Right renal cortex interstitium (tissue), 3 donors: Measurements from ENCODE around the gene SGTA. TPM values are rescaled to one million over a fixed set of nuclear protein-coding genes. Genes with fewer than 3 reads are reported as not detected.
A peak's percentile ranks its signal among the peaks of the same experiment; 100 is the strongest.
"Not testable (repeated sequence)": the region's sequence is repeated elsewhere in the genome, so short reads cannot be mapped to it uniquely, and the experiment has no call there.

Experiments used
- DNase-seq, 3 donors: peaks; one replicate each; pipeline ENCODE4 v3.0.0-alpha.2; 2013; ENCODE audit warnings: low read depth in 3 of 3, low spot score in 2 of 3
- polyA plus RNA-seq, 3 donors: library from polyadenylated mRNA; unstranded; fragments of 120-200 nt; gene quantifications; one replicate each; pipeline ENCODE4 v1.2.1, GENCODE V29; 2013; ENCODE audit not compliant: insufficient read length in 3 of 3

The SGTA gene
- polyA plus RNA-seq, 3 donors: 44.7 to 46.9 (median 45.4) TPM

- no peak for DNase-seq
These were observed 13.0 kb upstream of the SGTA start for GRCh38 chr19:2795827-2796658.

GRCh38 chr19:2793577-2793976 is 10.5 kb upstream of the SGTA start:
- no peak for DNase-seq

GRCh38 chr19:2793126-2793525 is 10.1 kb upstream of the SGTA start:
- no peak for DNase-seq

GRCh38 chr19:2792666-2793065 is 9.6 kb upstream of the SGTA start:
- DNase-seq: not testable (repeated sequence)

- DNase-seq: no peak
These were observed 8.8 kb upstream of the SGTA start for GRCh38 chr19:2791876-2792275.

- DNase-seq: no peak
These were observed 8.4 kb upstream of the SGTA start for GRCh38 chr19:2791440-2791839.

GRCh38 chr19:2790557-2791271 is 7.6 kb upstream of the SGTA start:
- no peak for DNase-seq

GRCh38 chr19:2790194-2790556 is 7.1 kb upstream of the SGTA start:
- no peak for DNase-seq

GRCh38 chr19:2788237-2788636 is 5.2 kb upstream of the SGTA start:
- DNase-seq: no peak

GRCh38 chr19:2787115-2787514 is 4.0 kb upstream of the SGTA start:
- no peak for DNase-seq

GRCh38 chr19:2785244-2785997 is 2.3 kb upstream of the SGTA start, which contains the start of gene THOP1:
Gene THOP1 (plus strand): TSS chr19:2785503. CDS start chr19:2785663, 160 bp downstream.
- DNase-seq: peak; percentile 95 to 98 (median 97)

- DNase-seq: no peak
These were observed 690 bp upstream of the SGTA start for GRCh38 chr19:2783781-2784145.

GRCh38 chr19:2782329-2782935 is 641 bp downstream of the SGTA start:
- DNase-seq: no peak

- DNase-seq: no peak
These were observed 2.8 kb downstream of the SGTA start for GRCh38 chr19:2780284-2780683.

- no peak for DNase-seq
These were observed 3.8 kb downstream of the SGTA start for GRCh38 chr19:2779121-2779740.

- no peak for DNase-seq
These were observed 5.0 kb downstream of the SGTA start for GRCh38 chr19:2777952-2778683.

- no peak for DNase-seq
These were observed 7.3 kb downstream of the SGTA start for GRCh38 chr19:2775556-2776430.

GRCh38 chr19:2774953-2775555 is 8.0 kb downstream of the SGTA start:
- DNase-seq: no peak
